GM19035 (cell line): ENCODE results near the gene BICD1.
A peak's percentile ranks its signal among the peaks of the same experiment; 100 is the strongest.

ENCODE experiments used
- ATAC-seq: cut with Tn5 transposase; IDR thresholded peaks from one replicate; pipeline ENCODE4 v1.9.1; 2021; ENCODE audit not compliant: unreplicated experiment

The BICD1 gene

GRCh38 chr12:32233568-32233967 is 126.9 kb downstream of the BICD1 start:
- ATAC-seq = no peak

GRCh38 chr12:32235251-32235650 is 128.6 kb downstream of the BICD1 start:
- no peak for ATAC-seq

GRCh38 chr12:32240162-32240561 is 133.5 kb downstream of the BICD1 start:
- ATAC-seq = no peak

- no peak for ATAC-seq
Measured at GRCh38 chr12:32240831-32241230, 134.2 kb downstream of the BICD1 start.

GRCh38 chr12:32242641-32243040 is 136.0 kb downstream of the BICD1 start:
- ATAC-seq = no peak

- ATAC-seq = no peak
Measured at GRCh38 chr12:32248441-32249140, 141.9 kb downstream of the BICD1 start.

- ATAC-seq = no peak
Measured at GRCh38 chr12:32249777-32250176, 143.1 kb downstream of the BICD1 start.

GRCh38 chr12:32252199-32253073 is 145.8 kb downstream of the BICD1 start:
- peak; percentile 87 for ATAC-seq

- no peak for ATAC-seq
Measured at GRCh38 chr12:32253154-32253790, 146.6 kb downstream of the BICD1 start.

GRCh38 chr12:32254260-32254956 is 147.8 kb downstream of the BICD1 start:
- ATAC-seq = no peak

GRCh38 chr12:32255588-32255987 is 148.9 kb downstream of the BICD1 start:
- ATAC-seq = no peak

- no peak for ATAC-seq
Measured at GRCh38 chr12:32257695-32258496, 151.2 kb downstream of the BICD1 start.

- ATAC-seq = no peak
Measured at GRCh38 chr12:32260696-32261095, 154.0 kb downstream of the BICD1 start.

- ATAC-seq = no peak
Measured at GRCh38 chr12:32261638-32262037, 155.0 kb downstream of the BICD1 start.

GRCh38 chr12:32264961-32265360 is 158.3 kb downstream of the BICD1 start:
- no peak for ATAC-seq

GRCh38 chr12:32265456-32265855 is 158.8 kb downstream of the BICD1 start:
- ATAC-seq = no peak

GRCh38 chr12:32265951-32266350 is 159.3 kb downstream of the BICD1 start:
- no peak for ATAC-seq

GRCh38 chr12:32266756-32267155 is 160.1 kb downstream of the BICD1 start:
- ATAC-seq = no peak

GRCh38 chr12:32270818-32271710 is 164.4 kb downstream of the BICD1 start:
- no peak for ATAC-seq
